ENCODE results near the gene IFNGR2.
A peak's percentile ranks its signal among the peaks of the same experiment; 100 is the strongest.
"Not testable (repeated sequence)": the region's sequence is repeated elsewhere in the genome, so short reads cannot be mapped to it uniquely, and the experiment has no call there.

The IFNGR2 gene

GRCh38 chr21:33377221-33377920 is 25.8 kb upstream of the IFNGR2 start:
- TF ChIP-seq CTCF (IDR thresholded peaks at IDR 0.05; ENCODE audit: low read depth, low read length): no peak

GRCh38 chr21:33378081-33378480 is 25.1 kb upstream of the IFNGR2 start:
- H3K4me3 ChIP-seq (ENCODE audit: low read depth, low read length): no peak overlapping the region
- TF ChIP-seq CTCF (IDR thresholded peaks at IDR 0.05; ENCODE audit: low read depth, low read length): no peak

More at GRCh38 chr21:33377221-33377920, 25.8 kb upstream of the IFNGR2 start:
- H3K4me3 ChIP-seq (ENCODE audit: low read depth, low read length): no peak overlapping the region

- not testable (repeated sequence) for H3K4me3 ChIP-seq (ENCODE audit: low read depth, low read length)
These were observed 23.3 kb upstream of the IFNGR2 start for GRCh38 chr21:33379934-33380333.

- no peak for TF ChIP-seq CTCF (IDR thresholded peaks at IDR 0.05; ENCODE audit: low read depth, low read length)
- no peak overlapping the region for H3K4me3 ChIP-seq (ENCODE audit: low read depth, low read length)
These were observed 22.7 kb upstream of the IFNGR2 start for GRCh38 chr21:33380483-33380998.

- H3K4me3 ChIP-seq (ENCODE audit: low read depth, low read length): not testable (repeated sequence)
These were observed 21.8 kb upstream of the IFNGR2 start for GRCh38 chr21:33381381-33381780.

- H3K4me3 ChIP-seq (ENCODE audit: low read depth, low read length): peak overlapping the region; percentile 34
- TF ChIP-seq CTCF (IDR thresholded peaks at IDR 0.05; ENCODE audit: low read depth, low read length): no peak
These were observed 19.9 kb upstream of the IFNGR2 start for GRCh38 chr21:33383056-33383888.

GRCh38 chr21:33384841-33385331 is 18.3 kb upstream of the IFNGR2 start:
- no peak overlapping the region for H3K4me3 ChIP-seq (ENCODE audit: low read depth, low read length)
- TF ChIP-seq CTCF (IDR thresholded peaks at IDR 0.05; ENCODE audit: low read depth, low read length): no peak

- TF ChIP-seq CTCF (IDR thresholded peaks at IDR 0.05; ENCODE audit: low read depth, low read length): peak; percentile 17; the same call in 1 of the 2 replicates
- H3K4me3 ChIP-seq (ENCODE audit: low read depth, low read length): no peak overlapping the region
These were observed 16.9 kb upstream of the IFNGR2 start for GRCh38 chr21:33386222-33386784.

All from WI38 (cell line).